Measurements from ENCODE around the gene PTPN11. TPM values are rescaled to one million over a fixed set of nuclear protein-coding genes. Genes with fewer than 3 reads are reported as not detected.

The PTPN11 gene
- total and polyA plus RNA-seq, 10 of the 15 experiments (the other 5 are each of a cell fraction or from before 2014, with no cell fraction given): 14.6 to 85.2 (median 58.6) TPM

GRCh38 chr12:112527501-112527900 lies 108.8 kb downstream of the PTPN11 start:
- SMC1A ChIA-PET (ENCODE audit: uncharacterized antibody, unreplicated experiment): no interaction called here
- TF ChIP-seq, protein P1, sequence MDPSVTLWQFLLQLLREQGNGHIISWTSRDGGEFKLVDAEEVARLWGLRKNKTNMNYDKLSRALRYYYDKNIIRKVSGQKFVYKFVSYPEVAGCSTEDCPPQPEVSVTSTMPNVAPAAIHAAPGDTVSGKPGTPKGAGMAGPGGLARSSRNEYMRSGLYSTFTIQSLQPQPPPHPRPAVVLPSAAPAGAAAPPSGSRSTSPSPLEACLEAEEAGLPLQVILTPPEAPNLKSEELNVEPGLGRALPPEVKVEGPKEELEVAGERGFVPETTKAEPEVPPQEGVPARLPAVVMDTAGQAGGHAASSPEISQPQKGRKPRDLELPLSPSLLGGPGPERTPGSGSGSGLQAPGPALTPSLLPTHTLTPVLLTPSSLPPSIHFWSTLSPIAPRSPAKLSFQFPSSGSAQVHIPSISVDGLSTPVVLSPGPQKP (IDR thresholded peaks at IDR 0.05; ENCODE audit: low read depth, low read length): no peak
- TF ChIP-seq, protein P2, sequence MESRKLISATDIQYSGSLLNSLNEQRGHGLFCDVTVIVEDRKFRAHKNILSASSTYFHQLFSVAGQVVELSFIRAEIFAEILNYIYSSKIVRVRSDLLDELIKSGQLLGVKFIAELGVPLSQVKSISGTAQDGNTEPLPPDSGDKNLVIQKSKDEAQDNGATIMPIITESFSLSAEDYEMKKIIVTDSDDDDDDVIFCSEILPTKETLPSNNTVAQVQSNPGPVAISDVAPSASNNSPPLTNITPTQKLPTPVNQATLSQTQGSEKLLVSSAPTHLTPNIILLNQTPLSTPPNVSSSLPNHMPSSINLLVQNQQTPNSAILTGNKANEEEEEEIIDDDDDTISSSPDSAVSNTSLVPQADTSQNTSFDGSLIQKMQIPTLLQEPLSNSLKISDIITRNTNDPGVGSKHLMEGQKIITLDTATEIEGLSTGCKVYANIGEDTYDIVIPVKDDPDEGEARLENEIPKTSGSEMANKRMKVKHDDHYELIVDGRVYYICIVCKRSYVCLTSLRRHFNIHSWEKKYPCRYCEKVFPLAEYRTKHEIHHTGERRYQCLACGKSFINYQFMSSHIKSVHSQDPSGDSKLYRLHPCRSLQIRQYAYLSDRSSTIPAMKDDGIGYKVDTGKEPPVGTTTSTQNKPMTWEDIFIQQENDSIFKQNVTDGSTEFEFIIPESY (IDR thresholded peaks at IDR 0.05): no peak
- TF ChIP-seq MLLT1 (IDR thresholded peaks at IDR 0.05): no peak
- no peak for TF ChIP-seq FOXK2 (IDR thresholded peaks at IDR 0.05)
- TF ChIP-seq BRCA1 (IDR thresholded peaks at IDR 0.05; ENCODE audit: low read depth, low read length): no peak
- no peak for TF ChIP-seq MXI1 (IDR thresholded peaks at IDR 0.05; ENCODE audit: low read depth, low read length)
- TF ChIP-seq NFIC (IDR thresholded peaks at IDR 0.05; ENCODE audit: low read depth, low read length): no peak
- no peak for TF ChIP-seq EP300 (IDR thresholded peaks at IDR 0.05; ENCODE audit: borderline replicate concordance in 1 of 2, control insufficient read depth in 1 of 2, low read depth in 2 of 2, low read length in 2 of 2)
- TF ChIP-seq HDAC2 (IDR thresholded peaks at IDR 0.05): no peak
- TF ChIP-seq NFYA (IDR thresholded peaks at IDR 0.05; ENCODE audit: borderline replicate concordance, low read depth, low read length): no peak
- no peak for TF ChIP-seq ATF7 (IDR thresholded peaks at IDR 0.05; ENCODE audit: low read depth)
- TF ChIP-seq ETV6 (conservative IDR thresholded peaks at IDR 0.05 in 1 of 2, IDR thresholded peaks at IDR 0.05 in 1 of 2; ENCODE audit: borderline replicate concordance in 1 of 2, low read depth in 1 of 2): no peak
- TF ChIP-seq NBN (IDR thresholded peaks at IDR 0.05): no peak
- no peak overlapping the region for H3K4me2 ChIP-seq (ENCODE audit: control insufficient read depth, insufficient read depth)
- CTCF ChIA-PET: no interaction called here
- H4K20me1 ChIP-seq (ENCODE audit: control insufficient read depth, insufficient read depth): no peaks in the 10 kb centered on the region
- BruUV-seq (replicated peaks): no TSS peak
- in situ Hi-C loops (cut with MboI) (no loop called here), intact Hi-C loops (cut with micrococcal nuclease; ENCODE audit: unreplicated experiment) (no loop called here)
- DNase-seq (ENCODE audit: low read depth, low spot score) (no peak), FAIRE-seq (no peak), ATAC-seq (no peak)
- RAD21 ChIA-PET (ENCODE audit: unreplicated experiment): no interaction called here
- no peaks in the 10 kb centered on the region for H3K9me3 ChIP-seq (replicated peaks; ENCODE audit: control insufficient read depth, insufficient read depth, low read length)
- WGBS (ENCODE audit: insufficient coverage, insufficient replicate concordance, low lambda C conversion rate, missing lambda C conversion rate): 27% methylated on average over 4 of the region's 4 CpGs
- no peaks in the 10 kb centered on the region for H3K36me3 ChIP-seq (ENCODE audit: control insufficient read depth in 2 of 2, insufficient read depth in 2 of 2, low read length in 1 of 2)
- H3K9ac ChIP-seq (ENCODE audit: control insufficient read depth, insufficient read depth, low read length): no peak overlapping the region
- POLR2A ChIA-PET: no interaction called here
- no peak overlapping the region for H3K4me3 ChIP-seq
- no peak overlapping the region for H2AFZ ChIP-seq (ENCODE audit: control insufficient read depth, low read depth, low read length)
- H3K27me3 ChIP-seq (replicated peaks in 1 of 2; ENCODE audit: control insufficient read depth in 2 of 2, insufficient read depth in 2 of 2, low read length in 1 of 2): no peaks in the 10 kb centered on the region
- H3K27ac ChIP-seq (ENCODE audit: control insufficient read depth, insufficient read depth): no peak overlapping the region
- H3K79me2 ChIP-seq (ENCODE audit: control insufficient read depth, insufficient read depth, low read length): no peaks in the 10 kb centered on the region
- no peaks in the 10 kb centered on the region for H3K4me1 ChIP-seq (ENCODE audit: control insufficient read depth, insufficient read depth, low read length)

Measured in GM12878 (cell line).